ENCODE results near the gene PGF.

The PGF gene

GRCh38 chr14:74956280-74957072 lies 1.1 kb upstream of the PGF start:
- DNase-seq (ENCODE audit: low read depth in 2 of 2), result no peak

GRCh38 chr14:74956027-74956279 lies 556 bp upstream of the PGF start:
- DNase-seq (ENCODE audit: low read depth in 2 of 2), result no peak

GRCh38 chr14:74954947-74955228 lies 509 bp downstream of the PGF start:
- DNase-seq (ENCODE audit: low read depth in 2 of 2), result no peak

GRCh38 chr14:74954232-74954946 lies 1.0 kb downstream of the PGF start:
- no peak for DNase-seq (ENCODE audit: low read depth in 2 of 2)

GRCh38 chr14:74953686-74954085 lies 1.7 kb downstream of the PGF start:
- no peak for DNase-seq (ENCODE audit: low read depth in 2 of 2)

- no peak for DNase-seq (ENCODE audit: low read depth in 2 of 2)
These were observed 2.5 kb downstream of the PGF start for GRCh38 chr14:74952697-74953484.

- DNase-seq (ENCODE audit: low read depth in 2 of 2), result no peak
These were observed 3.2 kb downstream of the PGF start for GRCh38 chr14:74952180-74952665.

- no peak for DNase-seq (ENCODE audit: low read depth in 2 of 2)
These were observed 3.8 kb downstream of the PGF start for GRCh38 chr14:74951443-74952179.

GRCh38 chr14:74950795-74951442 lies 4.5 kb downstream of the PGF start:
- DNase-seq (ENCODE audit: low read depth in 2 of 2), result no peak

GRCh38 chr14:74949859-74950573 lies 5.4 kb downstream of the PGF start:
- DNase-seq (ENCODE audit: low read depth in 2 of 2), result no peak

- no peak for DNase-seq (ENCODE audit: low read depth in 2 of 2)
These were observed 6.2 kb downstream of the PGF start for GRCh38 chr14:74949191-74949601.

- no peak for DNase-seq (ENCODE audit: low read depth in 2 of 2)
These were observed 6.9 kb downstream of the PGF start for GRCh38 chr14:74948228-74949175.

- no peak for DNase-seq (ENCODE audit: low read depth in 2 of 2)
These were observed 7.8 kb downstream of the PGF start for GRCh38 chr14:74947353-74948227.

GRCh38 chr14:74946659-74947281 lies 8.6 kb downstream of the PGF start:
- DNase-seq (ENCODE audit: low read depth in 2 of 2), result no peak

GRCh38 chr14:74945852-74946658 lies 9.3 kb downstream of the PGF start:
- peak; percentile 47 to 74 for DNase-seq (ENCODE audit: low read depth in 2 of 2)

- DNase-seq (ENCODE audit: low read depth in 2 of 2), result peak in 1 of 2 donors; percentile 30
These were observed 10.0 kb downstream of the PGF start for GRCh38 chr14:74945261-74945851.

- DNase-seq (ENCODE audit: low read depth in 2 of 2), result no peak
These were observed 12.8 kb downstream of the PGF start for GRCh38 chr14:74942608-74943007.
